Lower lobe of right lung (tissue), 2 donors: Measurements from ENCODE around the gene ITIH1. TPM values are rescaled to one million over a fixed set of nuclear protein-coding genes. Genes with fewer than 3 reads are reported as not detected.

Experiments used
- ATAC-seq, 2 donors: fragments of 200-7000 bp; cut with Tn5 transposase; one replicate each; pipeline ENCODE4 v1.9.1; 2020 to 2022; ENCODE audit warnings: mild to moderate bottlenecking in 2 of 2, moderate library complexity in 2 of 2
- DNase-seq: peaks from one replicate; pipeline ENCODE4 v3.0.0-alpha.2; 2020
- H3K27ac ChIP-seq: fragments of 200-600 bp; one replicate; pipeline ENCODE4 v1.8.0; 2022
- H3K27me3 ChIP-seq: fragments of 200-600 bp; one replicate; pipeline ENCODE4 v1.8.0; 2022; ENCODE audit warnings: low read depth
- H3K36me3 ChIP-seq: fragments of 200-600 bp; one replicate; pipeline ENCODE4 v1.8.0; 2022; ENCODE audit warnings: mild to moderate bottlenecking
- H3K4me1 ChIP-seq: fragments of 200-600 bp; one replicate; pipeline ENCODE4 v1.8.0; 2022
- H3K4me3 ChIP-seq: fragments of 200-600 bp; one replicate; pipeline ENCODE4 v1.8.0; 2022; ENCODE audit warnings: mild to moderate bottlenecking
- H3K9me3 ChIP-seq: fragments of 200-600 bp; one replicate; pipeline ENCODE4 v1.8.0; 2022
- CTCF ChIP-seq: fragments of 200-600 bp; IDR thresholded peaks from one replicate; pipeline ENCODE4 v1.8.0; 2022; ENCODE audit warnings: antibody characterized with exemption, mild to moderate bottlenecking
- intact Hi-C: fragments of 100-400 bp; cut with DNase I; formaldehyde crosslinking; loops from one replicate; pipeline ENCODE4 v1.11.0; 2022
- total RNA-seq: library from RNA; stranded (reverse); fragmentation: NEBNext Ultra II Directional; extraction: Animal tissue kit (Norgen Biotek cat#: 25700); gene quantifications from one replicate; pipeline ENCODE4 v1.2.1, GENCODE V29; 2021
- donor health status: DM: no; HTN: yes; CAD: no; lungs with severe emphysema.

Gene ITIH1
- total RNA-seq, 1 donor from 2014 or later: not detected

DNA sequence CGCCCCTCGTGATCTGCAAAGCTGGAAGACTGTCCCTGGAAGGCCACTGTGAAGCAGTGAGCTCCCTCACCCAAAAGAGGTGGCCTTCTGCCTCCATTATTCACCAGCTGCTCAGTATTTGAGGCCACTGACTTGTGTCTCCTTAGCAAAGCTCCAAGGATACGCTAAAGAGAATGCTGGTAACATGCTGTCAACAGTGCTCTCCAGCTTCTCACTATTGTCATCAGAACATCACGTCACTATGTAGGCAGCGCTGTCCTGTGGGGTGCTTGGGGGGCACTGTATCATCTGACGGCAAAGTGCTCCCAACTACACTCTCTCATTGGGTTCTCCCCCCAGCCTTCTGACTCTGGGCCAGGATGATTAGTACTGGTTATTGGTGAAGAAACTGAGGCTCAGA is 38.8 kb downstream of the ITIH1 start:
- H3K4me1 ChIP-seq: no peaks in the 10 kb centered on the region
- no peaks in the 10 kb centered on the region for H3K36me3 ChIP-seq
- H3K4me3 ChIP-seq: no peak overlapping the region
- H3K9me3 ChIP-seq: no peaks in the 10 kb centered on the region
- H3K27ac ChIP-seq: no peak overlapping the region
- DNase-seq (no peak), ATAC-seq (no peak)
- TF ChIP-seq CTCF: no peak
- no peaks in the 10 kb centered on the region for H3K27me3 ChIP-seq
- intact Hi-C loops: no loop called here

DNA sequence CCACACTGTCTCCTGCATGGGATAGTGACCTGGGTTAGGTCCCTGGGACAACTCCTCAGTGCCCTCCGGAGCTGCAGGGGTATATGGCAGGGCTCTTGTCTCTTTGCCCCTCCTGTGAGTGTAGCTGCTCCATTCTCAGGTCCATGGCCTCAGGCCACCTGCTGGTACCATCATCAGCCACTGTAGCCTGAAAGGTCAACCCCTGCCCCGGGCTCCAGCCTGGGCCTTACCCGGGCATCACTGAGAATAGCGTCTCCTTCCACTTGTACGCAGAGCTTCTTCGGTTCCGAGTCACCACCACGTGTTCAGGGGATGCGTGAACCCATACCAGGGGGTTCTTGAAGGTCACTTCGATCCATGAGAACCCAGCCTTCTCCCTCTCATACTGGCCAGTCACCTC is 39.3 kb downstream of the ITIH1 start:
- Histone ChIP-seq H3K9me3 (no peaks in the 10 kb centered on the region), H3K27ac (no peak overlapping the region), H3K4me1 (no peaks in the 10 kb centered on the region), H3K27me3 (no peaks in the 10 kb centered on the region), H3K36me3 (no peaks in the 10 kb centered on the region), H3K4me3 (no peak overlapping the region)
- no peak for ATAC-seq
- intact Hi-C loops: no loop called here
- DNase-seq: no peak
- TF ChIP-seq CTCF: no peak

DNA sequence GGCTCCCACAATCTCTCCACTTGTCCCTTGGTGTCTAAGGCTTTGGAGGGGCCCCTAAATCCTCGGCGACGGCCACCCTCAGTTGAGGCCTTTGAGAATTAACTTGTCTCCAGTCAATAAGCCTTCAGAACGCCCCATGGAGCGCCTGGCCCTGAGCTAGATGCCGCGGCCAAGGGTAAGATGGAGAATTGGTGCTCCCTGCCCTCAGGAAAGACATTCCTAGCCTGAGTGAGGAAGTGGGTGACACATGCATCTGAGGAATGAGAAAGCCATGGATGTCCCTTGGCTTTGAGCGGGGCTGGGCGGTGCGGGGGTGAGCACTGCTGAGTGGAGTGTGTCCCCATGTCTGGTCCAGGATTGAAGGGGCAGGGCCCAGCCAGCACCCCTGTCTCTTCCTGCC is 39.8 kb downstream of the ITIH1 start:
- H3K36me3 ChIP-seq: no peaks in the 10 kb centered on the region
- DNase-seq (no peak), ATAC-seq (no peak)
- H3K9me3 ChIP-seq: no peaks in the 10 kb centered on the region
- no peaks in the 10 kb centered on the region for H3K27me3 ChIP-seq
- H3K4me1 ChIP-seq: no peaks in the 10 kb centered on the region
- TF ChIP-seq CTCF: no peak
- no peak overlapping the region for H3K4me3 ChIP-seq
- intact Hi-C loops: no loop called here
- H3K27ac ChIP-seq: no peak overlapping the region

DNA sequence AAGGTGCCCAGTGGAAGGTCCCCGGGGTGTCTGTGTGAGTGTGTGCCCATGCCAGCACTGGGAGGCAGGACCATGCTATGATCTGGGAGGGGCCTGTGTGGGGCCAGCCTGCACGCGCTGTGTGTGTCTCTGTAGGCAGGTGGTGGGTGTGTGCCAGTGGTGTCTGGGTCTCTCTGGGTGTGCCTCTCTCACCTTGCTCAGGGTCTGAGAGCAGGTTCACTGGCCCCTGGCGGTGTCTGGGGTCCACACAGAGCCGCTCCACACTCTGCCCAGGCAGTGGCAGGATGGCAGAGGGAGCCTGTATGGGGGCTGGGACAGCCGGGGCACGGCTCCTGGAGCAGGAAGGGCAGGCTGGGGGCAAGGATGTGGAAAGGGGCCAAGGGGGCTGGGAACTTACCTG is 40.5 kb downstream of the ITIH1 start:
- Histone ChIP-seq H3K27me3 (no peaks in the 10 kb centered on the region), H3K27ac (no peak overlapping the region), H3K4me3 (no peak overlapping the region), H3K9me3 (no peaks in the 10 kb centered on the region), H3K36me3 (peaks cover 5% of the 10 kb centered on the region), H3K4me1 (no peaks in the 10 kb centered on the region)
- intact Hi-C loops: no loop called here
- no peak for DNase-seq
- no peak for ATAC-seq
- TF ChIP-seq CTCF: no peak

GRCh38 chr3:52819936-52820335 is 42.5 kb downstream of the ITIH1 start:
- no peaks in the 10 kb centered on the region for H3K9me3 ChIP-seq
- no peak overlapping the region for H3K4me3 ChIP-seq
- H3K27ac ChIP-seq: no peak overlapping the region
- no peaks in the 10 kb centered on the region for H3K27me3 ChIP-seq
- no peak for ATAC-seq
- TF ChIP-seq CTCF: no peak
- intact Hi-C loops: no loop called here
- no peaks in the 10 kb centered on the region for H3K4me1 ChIP-seq
- peaks cover 20% of the 10 kb centered on the region for H3K36me3 ChIP-seq
- no peak for DNase-seq

GRCh38 chr3:52820736-52821135 is 43.3 kb downstream of the ITIH1 start:
- no peaks in the 10 kb centered on the region for H3K9me3 ChIP-seq
- TF ChIP-seq CTCF: peak; percentile 44
- H3K27me3 ChIP-seq: no peaks in the 10 kb centered on the region
- no peak overlapping the region for H3K4me3 ChIP-seq
- intact Hi-C loops: no loop called here
- DNase-seq (no peak), ATAC-seq (peak in 1 of 2 donors; percentile 16)
- peaks cover 20% of the 10 kb centered on the region for H3K36me3 ChIP-seq
- H3K27ac ChIP-seq: no peak overlapping the region
- no peaks in the 10 kb centered on the region for H3K4me1 ChIP-seq
